Keratinocyte (primary cell): ENCODE measurements around the gene IRX5.

Source experiments
- EZH2 ChIP-seq: IDR thresholded peaks from one replicate; pipeline ENCODE4 v1.6.1; 2012; ENCODE audit warnings: inconsistent platforms, mild to moderate bottlenecking, low read length, moderate library complexity
- TF ChIP-seq, protein P1 (sequence below), 3 experiments: IDR thresholded peaks in 1 of 3; conservative IDR thresholded peaks in 1 of 3; optimal IDR thresholded peaks in 1 of 3; 2 replicates in 2 of 3; 3 replicates in 1 of 3; pipeline versions ENCODE3 to v1.5.1; 2011; ENCODE audit warnings: low read length in 3 of 3, mild to moderate bottlenecking in 3 of 3, moderate library complexity in 2 of 3, control low read depth in 1 of 3, inconsistent platforms in 1 of 3; ENCODE audit not compliant: insufficient read depth in 2 of 3; ENCODE audit errors: extremely low read depth in 1 of 3

GRCh38 chr16:54903047-54903446 lies 27.6 kb upstream of the IRX5 start:
- no peak for TF ChIP-seq EZH2
- TF ChIP-seq, protein P1, sequence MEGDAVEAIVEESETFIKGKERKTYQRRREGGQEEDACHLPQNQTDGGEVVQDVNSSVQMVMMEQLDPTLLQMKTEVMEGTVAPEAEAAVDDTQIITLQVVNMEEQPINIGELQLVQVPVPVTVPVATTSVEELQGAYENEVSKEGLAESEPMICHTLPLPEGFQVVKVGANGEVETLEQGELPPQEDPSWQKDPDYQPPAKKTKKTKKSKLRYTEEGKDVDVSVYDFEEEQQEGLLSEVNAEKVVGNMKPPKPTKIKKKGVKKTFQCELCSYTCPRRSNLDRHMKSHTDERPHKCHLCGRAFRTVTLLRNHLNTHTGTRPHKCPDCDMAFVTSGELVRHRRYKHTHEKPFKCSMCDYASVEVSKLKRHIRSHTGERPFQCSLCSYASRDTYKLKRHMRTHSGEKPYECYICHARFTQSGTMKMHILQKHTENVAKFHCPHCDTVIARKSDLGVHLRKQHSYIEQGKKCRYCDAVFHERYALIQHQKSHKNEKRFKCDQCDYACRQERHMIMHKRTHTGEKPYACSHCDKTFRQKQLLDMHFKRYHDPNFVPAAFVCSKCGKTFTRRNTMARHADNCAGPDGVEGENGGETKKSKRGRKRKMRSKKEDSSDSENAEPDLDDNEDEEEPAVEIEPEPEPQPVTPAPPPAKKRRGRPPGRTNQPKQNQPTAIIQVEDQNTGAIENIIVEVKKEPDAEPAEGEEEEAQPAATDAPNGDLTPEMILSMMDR (optimal IDR thresholded peaks at IDR 0.05 in 1 of 3, IDR thresholded peaks at IDR 0.05 in 1 of 3, conservative IDR thresholded peaks at IDR 0.05 in 1 of 3; ENCODE audit: extremely low read depth in 1 of 3, insufficient read depth in 2 of 3, low read length in 3 of 3) = no peak
